Esophagus squamous epithelium (tissue), 5 donors: ENCODE measurements around the gene NPY. TPM values are rescaled to one million over a fixed set of nuclear protein-coding genes. Genes with fewer than 3 reads are reported as not detected.

ENCODE experiments used
- DNase-seq: peaks from one replicate; lab custom pipeline; 2025; lab: John Stamatoyannopoulos, UW
- H3K27ac ChIP-seq, 4 donors: fragments of 200-600 bp; sonication (generic); one replicate each; pipeline ENCODE4 v1.5.1; 2016 to 2019; ENCODE audit warnings: mild to moderate bottlenecking in 1 of 4
- H3K27me3 ChIP-seq, 4 donors: fragments of 200-600 bp; sonication (generic); 1 replicate in 3 of 4; 2 replicates in 1 of 4; pipeline versions ENCODE4 v1.5.1 to v1.6.0; 2017 to 2021; ENCODE audit warnings: antibody characterized with exemption in 1 of 4
- H3K36me3 ChIP-seq, 3 donors: fragments of 200-600 bp; sonication (generic); one replicate each; pipeline ENCODE4 v1.5.1; 2016 to 2019
- H3K4me1 ChIP-seq, 3 donors: fragments of 200-600 bp; sonication (generic); one replicate each; pipeline ENCODE4 v1.5.1; 2017 to 2019
- H3K4me3 ChIP-seq, 4 donors: fragments of 200-600 bp; sonication (generic); 1 replicate in 3 of 4; 2 replicates in 1 of 4; pipeline ENCODE4 v1.5.1; 2016 to 2019; ENCODE audit warnings: mild to moderate bottlenecking in 2 of 4, moderate library complexity in 1 of 4
- H3K9me3 ChIP-seq, 3 donors: fragments of 200-600 bp; sonication (generic); one replicate each; pipeline ENCODE4 v1.5.1; 2016 to 2019
- POLR2A ChIP-seq, 4 donors: fragments of 450-650 bp; IDR thresholded peaks; one replicate each; pipeline ENCODE4 v1.6.1; 2017; ENCODE audit warnings: antibody characterized with exemption in 4 of 4, mild to moderate bottlenecking in 4 of 4, moderate library complexity in 3 of 4
- WGBS, 2 donors: methylation state at CpG; one replicate each; pipeline ENCODE4 v1.1.5; 2018; 5-methylcytosine and 5-hydroxymethylcytosine counted together
- intact Hi-C: fragments of 100-400 bp; cut with DNase I; formaldehyde crosslinking; loops from one replicate; pipeline ENCODE4 v1.15.0; 2022
- total RNA-seq, 4 donors: library from RNA; depleted of rRNA; stranded (reverse); fragments of >200 nt; gene quantifications; one replicate each; pipeline ENCODE4 v1.1.0, GENCODE V29; 2016
- TF ChIP-seq, protein P1 (sequence below), 6 experiments: fragments of 450-650 bp in 4 of 6; fragments of 200-600 bp in 2 of 6; sonication (generic) in 2 of 6; IDR thresholded peaks; one replicate each; pipeline ENCODE4 v1.5.1; 2016 to 2019; ENCODE audit warnings: antibody characterized with exemption in 6 of 6, mild to moderate bottlenecking in 4 of 6, moderate library complexity in 4 of 6
- donor health status: DM: yes; HTN: yes; CAD: no.

The NPY gene
- total RNA-seq, 4 donors from 2014 or later: not detected

DNA sequence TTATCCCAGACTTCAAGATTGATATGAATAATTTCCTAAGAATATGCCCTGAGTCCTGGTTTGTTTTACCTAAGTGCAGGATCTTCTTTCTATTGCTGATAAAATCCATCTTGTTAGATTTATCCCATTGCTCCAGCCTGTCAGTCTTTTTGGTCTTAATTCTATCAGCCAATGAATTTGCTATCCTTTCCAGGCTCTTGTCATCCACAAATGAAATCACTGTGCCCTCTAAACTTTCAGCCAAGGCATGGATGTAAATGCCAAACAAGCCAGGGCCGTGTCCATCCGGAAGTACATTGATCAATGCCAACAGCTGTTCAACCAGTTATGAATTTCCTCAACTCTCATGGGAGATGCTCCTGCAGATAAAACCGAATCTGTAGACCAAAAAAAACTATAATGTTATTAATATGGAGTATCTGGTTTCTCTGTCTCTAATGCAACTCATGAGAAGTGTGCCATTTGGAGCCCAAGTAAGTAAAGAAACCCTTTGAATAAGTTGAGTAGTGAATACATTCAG is 40.0 kb downstream of the NPY start:
- no peak for TF ChIP-seq POLR2A (IDR thresholded peaks at IDR 0.05)
- TF ChIP-seq, protein P1, sequence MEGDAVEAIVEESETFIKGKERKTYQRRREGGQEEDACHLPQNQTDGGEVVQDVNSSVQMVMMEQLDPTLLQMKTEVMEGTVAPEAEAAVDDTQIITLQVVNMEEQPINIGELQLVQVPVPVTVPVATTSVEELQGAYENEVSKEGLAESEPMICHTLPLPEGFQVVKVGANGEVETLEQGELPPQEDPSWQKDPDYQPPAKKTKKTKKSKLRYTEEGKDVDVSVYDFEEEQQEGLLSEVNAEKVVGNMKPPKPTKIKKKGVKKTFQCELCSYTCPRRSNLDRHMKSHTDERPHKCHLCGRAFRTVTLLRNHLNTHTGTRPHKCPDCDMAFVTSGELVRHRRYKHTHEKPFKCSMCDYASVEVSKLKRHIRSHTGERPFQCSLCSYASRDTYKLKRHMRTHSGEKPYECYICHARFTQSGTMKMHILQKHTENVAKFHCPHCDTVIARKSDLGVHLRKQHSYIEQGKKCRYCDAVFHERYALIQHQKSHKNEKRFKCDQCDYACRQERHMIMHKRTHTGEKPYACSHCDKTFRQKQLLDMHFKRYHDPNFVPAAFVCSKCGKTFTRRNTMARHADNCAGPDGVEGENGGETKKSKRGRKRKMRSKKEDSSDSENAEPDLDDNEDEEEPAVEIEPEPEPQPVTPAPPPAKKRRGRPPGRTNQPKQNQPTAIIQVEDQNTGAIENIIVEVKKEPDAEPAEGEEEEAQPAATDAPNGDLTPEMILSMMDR (IDR thresholded peaks at IDR 0.05): no peak
- Histone ChIP-seq H3K9me3 (no peaks in the 10 kb centered on the region), H3K4me3 (no peak overlapping the region), H3K27me3 (no peaks in the 10 kb centered on the region), H3K27ac (no peak overlapping the region), H3K4me1 (no peaks in the 10 kb centered on the region), H3K36me3 (no peaks in the 10 kb centered on the region)
- WGBS, 2 donors: 52 to 58% methylated on average over 3 of the region's 3 CpGs
- no peak for DNase-seq
- intact Hi-C loops: no loop called here

GRCh38 chr7:24325708-24326107 is 41.7 kb downstream of the NPY start:
- 73 to 78% methylated on average over 5 of the region's 5 CpGs for WGBS, 2 donors
- DNase-seq: no peak
- no peaks in the 10 kb centered on the region for H3K27me3 ChIP-seq
- H3K9me3 ChIP-seq: no peaks in the 10 kb centered on the region
- H3K36me3 ChIP-seq: no peaks in the 10 kb centered on the region
- no peak overlapping the region for H3K27ac ChIP-seq
- no peak overlapping the region for H3K4me3 ChIP-seq
- intact Hi-C loops: no loop called here
- TF ChIP-seq, protein P1 (IDR thresholded peaks at IDR 0.05): no peak
- TF ChIP-seq POLR2A (IDR thresholded peaks at IDR 0.05): no peak
- no peaks in the 10 kb centered on the region for H3K4me1 ChIP-seq

GRCh38 chr7:24328050-24328449 is 44.1 kb downstream of the NPY start:
- TF ChIP-seq, protein P1 (IDR thresholded peaks at IDR 0.05): no peak
- TF ChIP-seq POLR2A (IDR thresholded peaks at IDR 0.05): no peak
- no peak for DNase-seq

DNA sequence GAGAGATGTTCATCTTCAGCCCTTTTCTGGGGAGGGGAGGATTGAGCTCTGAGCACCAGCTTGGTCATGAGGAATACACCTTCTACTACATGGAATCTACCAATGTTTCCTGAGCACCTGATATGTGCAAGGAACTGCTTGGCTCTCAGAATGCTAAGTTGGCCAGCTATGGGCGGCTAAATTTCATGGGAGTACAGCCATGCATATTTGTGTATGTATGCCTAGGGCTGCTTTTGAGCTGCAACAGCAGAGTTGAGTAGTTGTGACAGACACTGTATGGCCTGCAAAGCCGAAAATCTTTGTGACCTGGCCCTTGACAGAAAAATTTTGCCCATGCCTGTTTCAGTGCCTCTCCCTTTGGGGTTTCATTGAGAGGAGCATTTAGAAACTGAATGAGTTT is 44.9 kb downstream of the NPY start:
- Histone ChIP-seq H3K27me3 (no peaks in the 10 kb centered on the region), H3K27ac (no peak overlapping the region), H3K4me3 (no peak overlapping the region), H3K4me1 (no peaks in the 10 kb centered on the region), H3K36me3 (no peaks in the 10 kb centered on the region), H3K9me3 (no peaks in the 10 kb centered on the region)
- TF ChIP-seq, protein P1 (IDR thresholded peaks at IDR 0.05): no peak
- no peak for TF ChIP-seq POLR2A (IDR thresholded peaks at IDR 0.05)
- intact Hi-C loops: no loop called here
- no peak for DNase-seq
- 48 to 76% methylated on average over 2 of the region's 2 CpGs for WGBS, 2 donors

More at GRCh38 chr7:24328050-24328449, 44.1 kb downstream of the NPY start:
- Histone ChIP-seq H3K4me1 (no peaks in the 10 kb centered on the region), H3K9me3 (no peaks in the 10 kb centered on the region), H3K27me3 (no peaks in the 10 kb centered on the region), H3K27ac (no peak overlapping the region), H3K36me3 (no peaks in the 10 kb centered on the region), H3K4me3 (no peak overlapping the region)
- WGBS, 2 donors: 64 to 69% methylated on average over 5 of the region's 5 CpGs
- intact Hi-C loops: no loop called here

GRCh38 chr7:24334012-24334411 is 50.0 kb downstream of the NPY start:
- Histone ChIP-seq H3K4me1 (no peaks in the 10 kb centered on the region), H3K27ac (no peak overlapping the region), H3K9me3 (no peaks in the 10 kb centered on the region), H3K4me3 (no peak overlapping the region), H3K27me3 (peaks cover 0 to 12% (median 0%) of the 10 kb centered on the region in 4 donors), H3K36me3 (no peaks in the 10 kb centered on the region)
- WGBS, 2 donors: 10 to 20% methylated on average over 2 of the region's 2 CpGs
- TF ChIP-seq, protein P1 (IDR thresholded peaks at IDR 0.05): no peak
- TF ChIP-seq POLR2A (IDR thresholded peaks at IDR 0.05): no peak
- intact Hi-C loops: no loop called here
- no peak for DNase-seq
